ENCODE measurements around the gene CYREN.

Gene CYREN

DNA sequence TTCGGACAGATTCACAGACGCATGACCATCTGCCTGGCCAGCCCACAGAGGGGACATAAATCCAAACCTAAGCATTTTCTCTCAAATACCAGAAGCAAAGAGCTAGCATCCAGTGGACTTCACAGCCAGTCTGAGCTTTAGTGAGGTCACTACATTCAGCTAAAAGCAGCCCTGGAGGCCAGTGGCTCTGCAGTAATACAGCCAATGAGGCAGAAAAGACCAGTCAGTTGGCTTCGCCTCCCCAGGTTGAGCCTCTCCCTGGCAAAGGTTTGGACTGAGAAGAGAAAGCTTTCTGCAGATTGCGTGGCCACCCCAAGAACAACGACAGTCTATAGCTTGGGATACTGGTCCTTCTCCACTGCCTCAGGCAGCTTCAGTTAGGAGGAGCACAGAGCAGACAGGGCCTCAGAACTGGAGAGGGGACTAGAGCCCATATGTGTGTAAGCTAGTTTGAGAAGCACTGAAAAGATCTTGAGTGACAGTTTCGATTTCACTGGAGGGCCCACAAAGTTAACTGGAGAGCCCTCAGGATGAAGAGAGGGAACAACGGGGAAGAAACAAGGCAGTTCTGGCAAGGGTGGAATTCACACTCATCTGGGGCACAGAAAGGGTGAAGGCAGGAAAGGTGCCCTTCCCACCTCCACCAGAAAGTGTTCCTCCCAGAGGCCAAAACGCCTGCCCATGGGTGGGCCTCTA, 37.0 kb upstream of the CYREN start:
- Histone ChIP-seq H3K23ac (ENCODE audit: low read length) (no peak overlapping the region), H3K18ac (ENCODE audit: low read length) (no peak overlapping the region), H3K27ac (ENCODE audit: low read depth, low read length) (no peak overlapping the region), H3K79me2 (ENCODE audit: control insufficient read depth, insufficient read depth, low read length) (no peaks in the 10 kb centered on the region), H3K4me2 (ENCODE audit: low read length) (no peak overlapping the region), H3K27me3 (ENCODE audit: insufficient read depth, low read length, poor library complexity) (no peaks in the 10 kb centered on the region), H3K9ac (ENCODE audit: low read length) (no peak overlapping the region), H2BK15ac (replicated peaks; ENCODE audit: low read depth) (no peak overlapping the region), H3K56ac (ENCODE audit: low read length) (no peak overlapping the region), H2BK120ac (ENCODE audit: low read depth, low read length) (no peak overlapping the region), H3K36me3 (ENCODE audit: control insufficient read depth, insufficient read depth, low read length) (peaks cover 4% of the 10 kb centered on the region), H3K4me3 (ENCODE audit: low read length) (no peak overlapping the region), H3K4ac (ENCODE audit: low read depth, low read length) (no peak overlapping the region), H3K79me1 (ENCODE audit: low read length) (no peaks in the 10 kb centered on the region), H4K5ac (ENCODE audit: low read length) (no peak overlapping the region), H3K4me1 (ENCODE audit: control insufficient read depth, low read depth, low read length) (no peaks in the 10 kb centered on the region), H2BK5ac (ENCODE audit: low read length) (no peak overlapping the region), H2AK5ac (ENCODE audit: low read length) (no peak overlapping the region), H4K8ac (ENCODE audit: low read depth, low read length) (no peak overlapping the region)
- DNase-seq = no peak
- whole genome bisulfite sequencing (ENCODE audit: extremely low coverage, insufficient coverage, low lambda C conversion rate) = no CpG with 5 or more reads among the region's 8 CpGs

DNA sequence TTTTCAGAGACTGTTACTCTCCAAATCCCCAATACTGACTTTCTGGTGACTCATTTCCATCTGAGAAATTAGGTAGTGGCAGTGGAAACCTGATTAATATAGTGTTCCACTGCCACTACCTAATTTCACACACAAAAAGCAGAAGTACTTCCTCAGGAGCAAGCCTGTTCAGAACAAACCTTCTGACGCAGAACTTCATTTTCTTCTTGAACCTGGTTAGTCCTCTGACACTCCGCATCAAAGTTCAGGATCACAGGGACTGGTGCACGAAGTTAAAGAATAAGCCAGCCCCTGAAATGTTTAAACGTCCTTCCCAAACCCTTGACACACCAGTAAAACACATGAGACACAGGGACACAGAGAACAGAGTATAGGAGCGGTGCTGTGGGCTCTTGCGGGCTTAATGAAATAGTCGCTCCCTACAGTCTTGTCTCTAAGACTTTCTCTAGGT, 36.5 kb upstream of the CYREN start:
- no peak overlapping the region for H2BK120ac ChIP-seq (ENCODE audit: low read depth, low read length)
- no peak overlapping the region for H4K5ac ChIP-seq (ENCODE audit: low read length)
- H3K23ac ChIP-seq (ENCODE audit: low read length) = no peak overlapping the region
- H2BK5ac ChIP-seq (ENCODE audit: low read length) = no peak overlapping the region
- no peak overlapping the region for H3K56ac ChIP-seq (ENCODE audit: low read length)
- no peaks in the 10 kb centered on the region for H3K4me1 ChIP-seq (ENCODE audit: control insufficient read depth, low read depth, low read length)
- no peak overlapping the region for H3K18ac ChIP-seq (ENCODE audit: low read length)
- no peak overlapping the region for H3K4ac ChIP-seq (ENCODE audit: low read depth, low read length)
- H2AK5ac ChIP-seq (ENCODE audit: low read length) = no peak overlapping the region
- H3K79me2 ChIP-seq (ENCODE audit: control insufficient read depth, insufficient read depth, low read length) = no peaks in the 10 kb centered on the region
- no peaks in the 10 kb centered on the region for H3K27me3 ChIP-seq (ENCODE audit: insufficient read depth, low read length, poor library complexity)
- no peak overlapping the region for H3K9ac ChIP-seq (ENCODE audit: low read length)
- H3K4me3 ChIP-seq (ENCODE audit: low read length) = no peak overlapping the region
- H3K79me1 ChIP-seq (ENCODE audit: low read length) = no peaks in the 10 kb centered on the region
- H3K36me3 ChIP-seq (ENCODE audit: control insufficient read depth, insufficient read depth, low read length) = peaks cover 4% of the 10 kb centered on the region
- DNase-seq = no peak
- H3K27ac ChIP-seq (ENCODE audit: low read depth, low read length) = no peak overlapping the region
- no CpG with 5 or more reads among the region's 7 CpGs for WGBS (ENCODE audit: extremely low coverage, insufficient coverage, low lambda C conversion rate)
- no peak overlapping the region for H4K8ac ChIP-seq (ENCODE audit: low read depth, low read length)
- no peak overlapping the region for H3K4me2 ChIP-seq (ENCODE audit: low read length)
- H2BK15ac ChIP-seq (replicated peaks; ENCODE audit: low read depth) = no peak overlapping the region

DNA sequence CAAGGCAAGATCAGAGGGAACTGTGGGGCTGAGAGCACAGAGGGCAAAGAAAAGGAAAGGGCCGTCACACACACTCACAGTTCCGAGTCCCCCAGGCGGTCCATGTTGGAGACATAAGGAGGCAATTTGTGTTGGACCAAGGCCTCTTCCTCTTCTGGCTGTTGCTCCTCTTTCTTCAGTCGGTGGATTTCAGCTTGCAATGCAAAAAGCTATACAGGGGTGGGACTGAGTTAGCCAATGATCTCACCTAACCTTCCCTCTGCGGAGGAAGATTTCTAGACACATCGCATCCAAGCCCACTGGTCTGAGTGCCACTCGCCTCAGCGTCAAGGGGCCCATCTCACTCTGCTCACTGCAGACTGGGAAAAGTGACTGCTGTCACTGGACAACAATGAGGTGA, 35.3 kb upstream of the CYREN start:
- H3K4me3 ChIP-seq (ENCODE audit: low read length) = no peak overlapping the region
- H3K27me3 ChIP-seq (ENCODE audit: insufficient read depth, low read length, poor library complexity) = no peaks in the 10 kb centered on the region
- no peak for DNase-seq
- no peak overlapping the region for H3K23ac ChIP-seq (ENCODE audit: low read length)
- no peaks in the 10 kb centered on the region for H3K4me1 ChIP-seq (ENCODE audit: control insufficient read depth, low read depth, low read length)
- H2BK5ac ChIP-seq (ENCODE audit: low read length) = no peak overlapping the region
- H3K27ac ChIP-seq (ENCODE audit: low read depth, low read length) = no peak overlapping the region
- no peak overlapping the region for H3K18ac ChIP-seq (ENCODE audit: low read length)
- no peak overlapping the region for H4K8ac ChIP-seq (ENCODE audit: low read depth, low read length)
- no peak overlapping the region for H3K9ac ChIP-seq (ENCODE audit: low read length)
- H3K36me3 ChIP-seq (ENCODE audit: control insufficient read depth, insufficient read depth, low read length) = peaks cover 4% of the 10 kb centered on the region
- H2BK15ac ChIP-seq (replicated peaks; ENCODE audit: low read depth) = no peak overlapping the region
- H2AK5ac ChIP-seq (ENCODE audit: low read length) = no peak overlapping the region
- no peak overlapping the region for H3K4me2 ChIP-seq (ENCODE audit: low read length)
- H3K4ac ChIP-seq (ENCODE audit: low read depth, low read length) = no peak overlapping the region
- no peaks in the 10 kb centered on the region for H3K79me2 ChIP-seq (ENCODE audit: control insufficient read depth, insufficient read depth, low read length)
- no peak overlapping the region for H3K56ac ChIP-seq (ENCODE audit: low read length)
- no CpG with 5 or more reads among the region's 8 CpGs for WGBS (ENCODE audit: extremely low coverage, insufficient coverage, low lambda C conversion rate)
- H4K5ac ChIP-seq (ENCODE audit: low read length) = no peak overlapping the region
- no peak overlapping the region for H2BK120ac ChIP-seq (ENCODE audit: low read depth, low read length)
- H3K79me1 ChIP-seq (ENCODE audit: low read length) = no peaks in the 10 kb centered on the region

DNA sequence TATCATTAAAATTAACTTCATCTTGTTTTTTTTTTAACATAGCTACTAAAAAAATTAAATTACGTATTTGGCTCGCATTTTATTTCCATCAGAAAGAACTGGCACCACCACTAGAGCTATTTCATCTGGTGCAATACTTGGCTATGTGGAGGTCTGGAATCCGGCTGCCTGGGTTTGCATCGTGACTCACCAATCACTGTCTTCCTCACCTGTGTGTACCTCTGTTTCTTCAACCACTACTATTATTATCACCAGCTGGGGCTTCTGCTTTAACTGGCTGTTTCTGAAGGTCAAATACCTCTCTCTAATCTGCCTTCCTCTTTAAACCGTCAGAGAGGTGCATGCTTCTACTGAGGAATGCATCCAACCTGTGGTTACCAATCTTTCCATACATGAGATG, 34.4 kb upstream of the CYREN start:
- H3K79me2 ChIP-seq (ENCODE audit: control insufficient read depth, insufficient read depth, low read length) = no peaks in the 10 kb centered on the region
- DNase-seq = no peak
- H2BK5ac ChIP-seq (ENCODE audit: low read length) = no peak overlapping the region
- no peaks in the 10 kb centered on the region for H3K27me3 ChIP-seq (ENCODE audit: insufficient read depth, low read length, poor library complexity)
- no peak overlapping the region for H3K23ac ChIP-seq (ENCODE audit: low read length)
- H3K27ac ChIP-seq (ENCODE audit: low read depth, low read length) = no peak overlapping the region
- no peak overlapping the region for H4K5ac ChIP-seq (ENCODE audit: low read length)
- no peak overlapping the region for H3K18ac ChIP-seq (ENCODE audit: low read length)
- no peak overlapping the region for H2BK15ac ChIP-seq (replicated peaks; ENCODE audit: low read depth)
- no peak overlapping the region for H3K9ac ChIP-seq (ENCODE audit: low read length)
- no peak overlapping the region for H3K4ac ChIP-seq (ENCODE audit: low read depth, low read length)
- H3K36me3 ChIP-seq (ENCODE audit: control insufficient read depth, insufficient read depth, low read length) = peaks cover 4% of the 10 kb centered on the region
- no peak overlapping the region for H2BK120ac ChIP-seq (ENCODE audit: low read depth, low read length)
- no peak overlapping the region for H3K4me3 ChIP-seq (ENCODE audit: low read length)
- no peak overlapping the region for H3K4me2 ChIP-seq (ENCODE audit: low read length)
- H3K56ac ChIP-seq (ENCODE audit: low read length) = no peak overlapping the region
- WGBS (ENCODE audit: extremely low coverage, insufficient coverage, low lambda C conversion rate) = no CpG with 5 or more reads among the region's 5 CpGs
- H2AK5ac ChIP-seq (ENCODE audit: low read length) = no peak overlapping the region
- H3K79me1 ChIP-seq (ENCODE audit: low read length) = no peaks in the 10 kb centered on the region
- no peaks in the 10 kb centered on the region for H3K4me1 ChIP-seq (ENCODE audit: control insufficient read depth, low read depth, low read length)
- no peak overlapping the region for H4K8ac ChIP-seq (ENCODE audit: low read depth, low read length)

DNA sequence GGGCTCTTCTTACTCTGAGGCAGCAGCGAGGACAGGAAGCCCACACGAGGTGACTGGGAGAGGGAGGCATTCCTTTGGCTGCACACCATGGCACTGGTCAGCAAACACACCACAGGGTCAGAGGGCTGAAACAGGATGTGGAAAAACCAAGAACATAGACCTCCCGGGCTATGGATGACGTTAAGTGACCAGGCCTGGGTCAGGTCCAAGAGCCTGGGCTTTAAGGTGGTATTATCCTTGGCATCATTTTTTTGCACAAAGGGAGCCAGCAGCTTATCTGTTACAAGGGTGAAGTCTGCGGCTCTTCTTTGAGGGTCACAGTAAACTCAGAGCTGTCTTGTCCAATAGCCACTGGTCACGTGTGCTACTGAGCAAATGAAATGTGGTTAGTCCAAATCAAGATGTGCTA, 33.8 kb upstream of the CYREN start:
- H3K79me2 ChIP-seq (ENCODE audit: control insufficient read depth, insufficient read depth, low read length) = no peaks in the 10 kb centered on the region
- no peak overlapping the region for H3K9ac ChIP-seq (ENCODE audit: low read length)
- no peak overlapping the region for H2BK5ac ChIP-seq (ENCODE audit: low read length)
- no peak overlapping the region for H3K23ac ChIP-seq (ENCODE audit: low read length)
- H3K79me1 ChIP-seq (ENCODE audit: low read length) = no peaks in the 10 kb centered on the region
- no peak overlapping the region for H3K56ac ChIP-seq (ENCODE audit: low read length)
- H3K4me3 ChIP-seq (ENCODE audit: low read length) = no peak overlapping the region
- no peak overlapping the region for H4K8ac ChIP-seq (ENCODE audit: low read depth, low read length)
- no peak overlapping the region for H4K5ac ChIP-seq (ENCODE audit: low read length)
- H3K4ac ChIP-seq (ENCODE audit: low read depth, low read length) = no peak overlapping the region
- no CpG with 5 or more reads among the region's 6 CpGs for WGBS (ENCODE audit: extremely low coverage, insufficient coverage, low lambda C conversion rate)
- no peak overlapping the region for H3K4me2 ChIP-seq (ENCODE audit: low read length)
- H2AK5ac ChIP-seq (ENCODE audit: low read length) = no peak overlapping the region
- no peak overlapping the region for H2BK15ac ChIP-seq (replicated peaks; ENCODE audit: low read depth)
- H3K27me3 ChIP-seq (ENCODE audit: insufficient read depth, low read length, poor library complexity) = no peaks in the 10 kb centered on the region
- no peak overlapping the region for H2BK120ac ChIP-seq (ENCODE audit: low read depth, low read length)
- H3K4me1 ChIP-seq (ENCODE audit: control insufficient read depth, low read depth, low read length) = no peaks in the 10 kb centered on the region
- no peak overlapping the region for H3K18ac ChIP-seq (ENCODE audit: low read length)
- H3K27ac ChIP-seq (ENCODE audit: low read depth, low read length) = no peak overlapping the region
- H3K36me3 ChIP-seq (ENCODE audit: control insufficient read depth, insufficient read depth, low read length) = peaks cover 6% of the 10 kb centered on the region
- no peak for DNase-seq

DNA sequence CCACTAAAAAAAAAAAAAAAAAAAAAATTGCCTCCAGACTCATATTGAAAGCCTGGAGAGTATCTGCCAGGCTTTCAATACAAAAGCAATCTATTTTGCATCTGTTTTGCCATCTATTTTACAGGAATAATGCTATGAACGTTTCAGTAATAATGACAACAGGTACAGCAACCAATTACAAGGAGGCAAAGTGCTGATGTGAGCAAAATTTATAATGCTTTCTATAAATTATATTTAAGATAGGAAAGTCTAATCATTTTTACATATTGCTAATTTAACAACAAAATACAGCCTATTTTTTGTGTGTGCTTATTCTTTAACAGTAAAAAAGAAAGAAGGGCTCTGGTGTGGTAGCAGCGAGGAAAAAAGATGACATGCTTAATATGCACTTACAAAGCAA, 30.8 kb upstream of the CYREN start:
- Histone ChIP-seq H3K36me3 (ENCODE audit: control insufficient read depth, insufficient read depth, low read length) (peaks cover 6% of the 10 kb centered on the region), H3K4me3 (ENCODE audit: low read length) (no peak overlapping the region), H2AK5ac (ENCODE audit: low read length) (no peak overlapping the region), H3K56ac (ENCODE audit: low read length) (no peak overlapping the region), H3K18ac (ENCODE audit: low read length) (no peak overlapping the region), H3K79me1 (ENCODE audit: low read length) (no peaks in the 10 kb centered on the region), H3K4me2 (ENCODE audit: low read length) (no peak overlapping the region), H3K23ac (ENCODE audit: low read length) (no peak overlapping the region), H3K27ac (ENCODE audit: low read depth, low read length) (no peak overlapping the region), H3K27me3 (ENCODE audit: insufficient read depth, low read length, poor library complexity) (no peaks in the 10 kb centered on the region), H4K5ac (ENCODE audit: low read length) (no peak overlapping the region), H3K79me2 (ENCODE audit: control insufficient read depth, insufficient read depth, low read length) (no peaks in the 10 kb centered on the region), H2BK120ac (ENCODE audit: low read depth, low read length) (no peak overlapping the region), H3K9ac (ENCODE audit: low read length) (no peak overlapping the region), H4K8ac (ENCODE audit: low read depth, low read length) (no peak overlapping the region), H3K4me1 (ENCODE audit: control insufficient read depth, low read depth, low read length) (no peaks in the 10 kb centered on the region), H2BK15ac (replicated peaks; ENCODE audit: low read depth) (no peak overlapping the region), H3K4ac (ENCODE audit: low read depth, low read length) (no peak overlapping the region), H2BK5ac (ENCODE audit: low read length) (no peak overlapping the region)
- DNase-seq = no peak
- WGBS (ENCODE audit: extremely low coverage, insufficient coverage, low lambda C conversion rate) = no CpG with 5 or more reads among the region's 2 CpGs

Data from mesendoderm (in vitro differentiated cells).